AG09309 (cell line): ENCODE measurements around the gene LRRC8D.

Source experiments
- DNase-seq: peaks from one replicate; pipeline ENCODE4 v3.0.0-alpha.2; 2010; ENCODE audit warnings: low read depth
- H3K4me3 ChIP-seq: 2 replicates; pipeline ENCODE4 v1.5.1; 2011; ENCODE audit warnings: mild to moderate bottlenecking, low read depth, low read length, moderate library complexity; ENCODE audit not compliant: control insufficient read depth
- TF ChIP-seq, protein P1 (sequence below): IDR thresholded peaks from 2 replicates; pipeline ENCODE4 v1.5.1; 2011; ENCODE audit warnings: mild to moderate bottlenecking, low read depth, low read length, inconsistent platforms; ENCODE audit not compliant: insufficient read depth, control insufficient read depth; ENCODE audit errors: missing control alignments

LRRC8D gene

DNA sequence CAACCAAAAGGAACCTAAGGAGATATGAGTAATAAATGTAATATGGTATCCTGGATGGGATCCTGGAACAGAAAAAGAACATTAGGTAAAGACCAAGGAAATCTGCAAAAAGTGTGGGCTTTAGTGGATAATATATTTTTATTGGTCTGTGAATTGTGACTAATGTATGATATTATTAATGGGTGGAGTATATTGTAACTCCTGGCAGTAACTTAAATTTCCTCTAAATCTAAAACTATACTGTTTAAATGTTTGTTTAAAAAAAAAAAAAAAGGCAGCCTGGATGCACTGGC lies 68.4 kb downstream of the LRRC8D start:
- no peak for DNase-seq
- H3K4me3 ChIP-seq: no peak overlapping the region
- TF ChIP-seq, protein P1, sequence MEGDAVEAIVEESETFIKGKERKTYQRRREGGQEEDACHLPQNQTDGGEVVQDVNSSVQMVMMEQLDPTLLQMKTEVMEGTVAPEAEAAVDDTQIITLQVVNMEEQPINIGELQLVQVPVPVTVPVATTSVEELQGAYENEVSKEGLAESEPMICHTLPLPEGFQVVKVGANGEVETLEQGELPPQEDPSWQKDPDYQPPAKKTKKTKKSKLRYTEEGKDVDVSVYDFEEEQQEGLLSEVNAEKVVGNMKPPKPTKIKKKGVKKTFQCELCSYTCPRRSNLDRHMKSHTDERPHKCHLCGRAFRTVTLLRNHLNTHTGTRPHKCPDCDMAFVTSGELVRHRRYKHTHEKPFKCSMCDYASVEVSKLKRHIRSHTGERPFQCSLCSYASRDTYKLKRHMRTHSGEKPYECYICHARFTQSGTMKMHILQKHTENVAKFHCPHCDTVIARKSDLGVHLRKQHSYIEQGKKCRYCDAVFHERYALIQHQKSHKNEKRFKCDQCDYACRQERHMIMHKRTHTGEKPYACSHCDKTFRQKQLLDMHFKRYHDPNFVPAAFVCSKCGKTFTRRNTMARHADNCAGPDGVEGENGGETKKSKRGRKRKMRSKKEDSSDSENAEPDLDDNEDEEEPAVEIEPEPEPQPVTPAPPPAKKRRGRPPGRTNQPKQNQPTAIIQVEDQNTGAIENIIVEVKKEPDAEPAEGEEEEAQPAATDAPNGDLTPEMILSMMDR: no peak

DNA sequence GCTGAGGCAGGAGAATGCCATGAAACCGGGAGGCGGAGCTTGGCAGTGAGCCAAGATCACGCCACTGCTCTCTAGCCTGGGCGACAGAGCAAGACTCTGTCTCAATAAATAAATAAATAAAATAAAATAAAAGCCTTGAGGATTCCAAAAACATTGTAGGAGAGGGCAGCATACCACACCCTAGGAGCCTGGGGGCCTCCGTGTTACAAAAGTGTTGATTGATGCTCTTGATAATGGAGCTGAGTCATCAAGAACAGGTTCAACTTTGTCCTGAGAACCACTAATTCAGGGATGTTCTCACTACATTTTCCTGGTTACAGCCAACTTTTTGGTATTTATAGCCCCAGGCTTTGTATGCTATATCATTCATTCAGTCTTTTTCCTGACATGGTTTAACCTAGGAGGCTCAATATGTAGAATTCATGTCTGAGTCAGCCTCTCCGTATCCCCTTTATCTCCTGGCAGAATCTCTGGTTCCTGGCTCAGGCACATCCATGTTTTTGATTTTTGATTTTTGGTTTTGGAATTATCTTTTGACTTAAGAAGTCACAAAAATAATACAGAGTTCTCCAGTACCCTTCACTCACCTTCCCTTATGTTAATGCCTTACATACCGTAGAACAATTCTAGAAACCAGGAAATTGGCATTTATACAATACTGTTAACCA lies 69.4 kb downstream of the LRRC8D start:
- no peak overlapping the region for H3K4me3 ChIP-seq
- no peak for DNase-seq

DNA sequence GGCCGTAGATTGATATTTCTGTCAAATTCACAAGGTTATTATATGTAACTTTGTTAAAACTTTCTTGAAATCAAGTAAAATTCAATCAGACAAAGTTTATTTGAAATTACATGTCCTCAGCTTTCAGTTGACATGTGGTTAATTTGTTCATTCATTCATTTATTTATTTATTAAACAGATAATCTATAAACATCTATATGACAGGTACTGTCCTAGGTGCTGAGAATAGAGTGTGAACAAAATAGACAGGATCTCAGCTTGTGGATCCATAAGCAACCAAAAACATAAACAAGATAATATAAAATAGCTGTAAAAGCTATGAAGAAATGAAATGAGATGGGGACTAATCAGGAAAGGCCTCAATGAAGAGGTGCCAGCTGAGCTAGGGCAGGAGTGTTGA lies 72.0 kb downstream of the LRRC8D start:
- TF ChIP-seq, protein P1: no peak
- no peak overlapping the region for H3K4me3 ChIP-seq
- no peak for DNase-seq

More for the DNA sequence above, 69.4 kb downstream of the LRRC8D start:
- TF ChIP-seq, protein P1: no peak

DNA sequence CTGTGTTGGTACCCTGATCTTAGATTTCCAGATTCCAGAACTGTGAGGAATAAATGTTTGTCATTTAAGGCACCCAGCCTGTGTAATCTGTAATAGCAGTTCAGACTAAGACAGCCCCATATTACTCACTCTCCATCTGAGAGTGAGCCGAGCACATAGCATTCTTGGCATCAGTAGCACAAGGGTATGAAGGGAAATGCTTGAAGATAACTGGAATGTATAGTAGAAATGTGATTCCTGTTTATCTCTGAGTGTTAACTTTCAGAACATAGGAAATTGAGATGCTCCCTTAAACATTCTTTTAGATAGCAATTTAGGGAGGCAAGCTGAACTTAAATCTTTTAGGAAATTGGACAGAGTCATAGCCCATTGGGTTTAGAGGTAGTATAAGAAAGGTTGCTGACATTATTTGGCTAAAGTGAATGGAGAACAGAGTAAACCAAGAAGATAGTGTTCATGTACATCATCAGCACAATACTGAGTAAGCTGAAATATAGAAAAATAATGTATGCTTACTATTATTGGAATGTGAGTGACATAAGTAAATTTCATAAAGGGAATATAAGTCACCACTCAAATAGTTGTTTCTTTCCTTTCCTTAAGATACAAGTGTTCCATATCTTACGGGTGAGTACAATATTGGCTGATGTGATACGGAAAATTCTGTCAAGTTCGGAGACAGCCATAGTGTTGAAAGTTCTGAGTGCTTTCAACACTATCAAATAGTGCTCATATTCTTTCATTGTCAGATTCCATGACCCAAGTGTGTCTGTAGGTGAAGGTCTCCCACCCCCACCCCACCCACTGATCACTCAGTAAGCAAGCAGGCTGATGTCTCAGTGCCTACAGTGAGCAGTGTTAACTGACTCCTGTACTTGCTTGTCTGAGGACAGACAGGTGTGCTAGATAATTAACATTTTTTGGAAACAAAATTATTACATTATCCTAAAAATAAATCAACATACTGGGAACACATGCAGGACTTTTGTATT lies 73.7 kb downstream of the LRRC8D start:
- no peak for DNase-seq
- H3K4me3 ChIP-seq: no peak overlapping the region
- TF ChIP-seq, protein P1: no peak

DNA sequence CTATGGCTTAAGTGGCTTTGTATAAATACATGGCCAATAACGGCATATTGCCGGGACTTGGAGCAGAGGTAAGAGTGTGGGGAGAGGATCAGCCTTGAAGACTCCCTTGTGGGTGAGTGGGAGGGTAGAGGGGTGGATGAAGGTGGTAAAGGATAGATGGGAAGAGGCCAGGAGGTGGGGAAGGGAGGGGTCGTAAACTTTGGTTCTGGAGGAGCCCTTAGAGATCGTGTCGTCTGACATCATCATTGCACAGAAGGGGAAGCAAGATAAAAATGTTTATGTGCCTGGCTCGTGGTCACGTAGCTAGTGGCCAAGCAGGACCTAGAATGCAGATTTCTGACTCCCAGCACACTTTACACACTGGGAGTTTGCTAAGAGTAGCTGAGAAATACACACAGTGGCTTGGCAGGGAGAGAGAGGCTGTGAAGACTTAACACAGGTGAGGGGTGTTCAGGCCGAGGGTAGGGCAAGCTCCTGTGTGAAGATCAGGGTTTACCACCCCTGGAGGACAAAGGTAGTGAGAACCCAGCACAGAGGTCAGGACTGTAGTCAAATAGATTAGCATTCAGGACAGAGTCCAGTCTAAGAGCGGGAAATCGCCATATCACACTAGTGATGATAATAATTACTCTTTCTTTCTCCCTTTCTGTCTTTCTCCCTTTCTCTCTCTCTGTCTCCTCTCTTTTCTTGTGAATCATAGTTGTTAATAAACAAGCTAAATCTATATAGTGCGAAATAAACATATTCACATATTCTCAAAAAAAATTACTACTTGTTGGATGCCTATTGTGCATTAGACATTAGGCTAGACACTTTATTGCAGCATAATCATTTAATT lies 75.5 kb downstream of the LRRC8D start:
- H3K4me3 ChIP-seq: no peak overlapping the region
- no peak for DNase-seq
- TF ChIP-seq, protein P1: no peak
